Suprapubic skin (tissue), 4 donors: Measurements from ENCODE around the gene HOXA1.

Source experiments
- CTCF ChIP-seq, 2 donors: fragments of 200-600 bp in 1 of 2; fragments of 450-650 bp in 1 of 2; sonication (generic) in 1 of 2; IDR thresholded peaks; one replicate each; pipeline ENCODE4 v1.5.1; 2016 to 2019; ENCODE audit warnings: antibody characterized with exemption in 2 of 2, mild to moderate bottlenecking in 1 of 2, moderate library complexity in 1 of 2
- EP300 ChIP-seq: sonication (generic); formaldehyde crosslinking; IDR thresholded peaks from one replicate; pipeline ENCODE4 v1.6.1; 2017; ENCODE audit warnings: antibody characterized with exemption
- POLR2A ChIP-seq, 2 donors: fragments of 450-650 bp; IDR thresholded peaks; one replicate each; pipeline ENCODE4 v1.6.1; 2017; ENCODE audit warnings: antibody characterized with exemption in 2 of 2, mild to moderate bottlenecking in 2 of 2, moderate library complexity in 2 of 2
- POLR2AphosphoS5 ChIP-seq, 3 donors: sonication (generic); formaldehyde crosslinking; IDR thresholded peaks; one replicate each; pipeline ENCODE4 v1.6.1; 2017; ENCODE audit warnings: antibody characterized with exemption in 3 of 3

- no peak for TF ChIP-seq CTCF (IDR thresholded peaks at IDR 0.05)
- TF ChIP-seq POLR2AphosphoS5 (IDR thresholded peaks at IDR 0.05): no peak
- TF ChIP-seq POLR2A (IDR thresholded peaks at IDR 0.05): no peak
- no peak for TF ChIP-seq EP300
Measured at GRCh38 chr7:27092819-27093110, 3.0 kb downstream of the HOXA1 start.
